ENCODE measurements around the gene PLCD1.

The PLCD1 gene

GRCh38 chr3:38016847-38017444, 12.5 kb downstream of the PLCD1 start:
- no peak for DNase-seq (ENCODE audit: low spot score)

- DNase-seq (ENCODE audit: low spot score) = no peak
Measured at GRCh38 chr3:38016410-38016809, 13.0 kb downstream of the PLCD1 start.

GRCh38 chr3:38015984-38016383, 13.5 kb downstream of the PLCD1 start:
- no peak for DNase-seq (ENCODE audit: low spot score)

GRCh38 chr3:38015485-38015884, 14.0 kb downstream of the PLCD1 start:
- no peak for DNase-seq (ENCODE audit: low spot score)

GRCh38 chr3:38011111-38011510, 18.3 kb downstream of the PLCD1 start:
- no peak for DNase-seq (ENCODE audit: low spot score)

- DNase-seq (ENCODE audit: low spot score) = no peak
Measured at GRCh38 chr3:38009807-38010591, 19.4 kb downstream of the PLCD1 start.

GRCh38 chr3:38008971-38009580, 20.4 kb downstream of the PLCD1 start:
- DNase-seq (ENCODE audit: low spot score) = no peak

GRCh38 chr3:38008191-38008701, 21.2 kb downstream of the PLCD1 start:
- DNase-seq (ENCODE audit: low spot score) = no peak

GRCh38 chr3:38007754-38008090, 21.7 kb downstream of the PLCD1 start:
- no peak for DNase-seq (ENCODE audit: low spot score)

- DNase-seq (ENCODE audit: low spot score) = no peak
Measured at GRCh38 chr3:38006445-38006995, 22.9 kb downstream of the PLCD1 start.

GRCh38 chr3:38006031-38006430, 23.4 kb downstream of the PLCD1 start:
- no peak for DNase-seq (ENCODE audit: low spot score)

GRCh38 chr3:38005076-38006020, 24.1 kb downstream of the PLCD1 start:
- no peak for DNase-seq (ENCODE audit: low spot score)

- peak; percentile 70 for DNase-seq (ENCODE audit: low spot score)
Measured at GRCh38 chr3:38004415-38005075, 24.9 kb downstream of the PLCD1 start.

GRCh38 chr3:38003817-38004414, 25.5 kb downstream of the PLCD1 start:
- DNase-seq (ENCODE audit: low spot score) = no peak

- DNase-seq (ENCODE audit: low spot score) = peak; percentile 19
Measured at GRCh38 chr3:38003371-38003816, 26.0 kb downstream of the PLCD1 start.

GRCh38 chr3:38002940-38003339, 26.5 kb downstream of the PLCD1 start:
- no peak for DNase-seq (ENCODE audit: low spot score)

- no peak for DNase-seq (ENCODE audit: low spot score)
Measured at GRCh38 chr3:38002291-38002876, 27.1 kb downstream of the PLCD1 start.

- DNase-seq (ENCODE audit: low spot score) = no peak
Measured at GRCh38 chr3:38001456-38002081, 27.9 kb downstream of the PLCD1 start.

GRCh38 chr3:38000965-38001455, 28.4 kb downstream of the PLCD1 start:
- DNase-seq (ENCODE audit: low spot score) = no peak

Measured in LoVo (cell line).